Endothelial cell of umbilical vein (primary cell): ENCODE results near the gene ORC2. TPM values are rescaled to one million over a fixed set of nuclear protein-coding genes. Genes with fewer than 3 reads are reported as not detected.

ENCODE experiments used
- BruUV-seq: library from RNA; stranded (reverse); fragments of 400-500 nt; replicated peaks from 2 replicates; lab custom pipeline; 2021; lab: Mats Ljungman, UMichigan
- CTCF ChIA-PET: fragments of 300-600, 350-600 bp; sonication (Branson Sonifier 250); formaldehyde crosslinking; loops from one replicate; lab custom pipeline; 2021; ENCODE audit warnings: antibody characterized with exemption, inconsistent platforms; lab: Charles Lee
- POLR2A ChIA-PET: fragments of 300-600, 350-600 bp; sonication (Branson Sonifier 250); formaldehyde crosslinking; loops from one replicate; lab custom pipeline; 2021; ENCODE audit warnings: antibody characterized with exemption, inconsistent platforms; lab: Charles Lee
- DNase-seq: peaks from one replicate; pipeline ENCODE4 v3.0.0-alpha.2; 2011; ENCODE audit warnings: low read depth, low spot score
- FAIRE-seq: peaks from 2 replicates; lab custom pipeline; 2011; peaks lifted over from hg19 to GRCh38; lab: Jason Lieb, UNC
- H2AFZ ChIP-seq: 2 replicates; pipeline ENCODE4 v1.6.0; 2012; ENCODE audit warnings: low read depth, low read length, control low read depth, inconsistent platforms
- H3K27ac ChIP-seq: 2 replicates; pipeline ENCODE4 v1.5.1; 2011; ENCODE audit warnings: low read depth, mild to moderate bottlenecking, control low read depth, low read length, moderate library complexity; ENCODE audit not compliant: insufficient read depth
- H3K27me3 ChIP-seq, 2 experiments: 2 replicates each; pipeline versions ENCODE4 v1.6.0 to v1.6.1; 2011; ENCODE audit warnings: low read length in 2 of 2, mixed read lengths in 1 of 2; ENCODE audit not compliant: control insufficient read depth in 2 of 2, insufficient read depth in 2 of 2
- H3K36me3 ChIP-seq, 2 experiments: 2 replicates in 1 of 2; 3 replicates in 1 of 2; pipeline ENCODE4 v1.5.1; 2011; ENCODE audit warnings: low read length in 2 of 2, mild to moderate bottlenecking in 1 of 2, moderate library complexity in 1 of 2; ENCODE audit not compliant: control insufficient read depth in 2 of 2, insufficient read depth in 2 of 2; ENCODE audit errors: extremely low read depth in 1 of 2
- H3K4me1 ChIP-seq: 3 replicates; pipeline ENCODE4 v1.5.1; 2011; ENCODE audit warnings: mild to moderate bottlenecking, low read length; ENCODE audit not compliant: control insufficient read depth, insufficient read depth; ENCODE audit errors: extremely low read depth
- H3K4me2 ChIP-seq: 2 replicates; pipeline ENCODE4 v1.6.1; 2011; ENCODE audit warnings: low read length, control low read depth, mixed read lengths; ENCODE audit not compliant: insufficient read depth
- H3K4me3 ChIP-seq, 3 experiments: fragments of 200-600 bp in 1 of 3; sonication (generic), shearing (Covaris generic) in 1 of 3; replicated peaks in 1 of 3; 2 replicates each; pipeline ENCODE4 v1.5.1; 2011 to 2016; ENCODE audit warnings: control low read depth in 3 of 3, low read length in 3 of 3, mild to moderate bottlenecking in 2 of 3, inconsistent platforms in 1 of 3, low read depth in 1 of 3, moderate library complexity in 1 of 3; ENCODE audit not compliant: insufficient read depth in 1 of 3
- H3K79me2 ChIP-seq: 2 replicates; pipeline ENCODE4 v1.6.0; 2012; ENCODE audit warnings: low read length, inconsistent platforms; ENCODE audit not compliant: control insufficient read depth, insufficient read depth
- H3K9ac ChIP-seq: replicated peaks from 2 replicates; pipeline ENCODE3; 2011; ENCODE audit warnings: low read length, control low read depth; ENCODE audit not compliant: insufficient read depth; ENCODE audit errors: extremely low read depth
- H3K9me1 ChIP-seq: replicated peaks from 3 replicates; pipeline ENCODE4 v1.6.0; 2011; ENCODE audit warnings: mild to moderate bottlenecking, low read length; ENCODE audit not compliant: control insufficient read depth, insufficient read depth; ENCODE audit errors: extremely low read depth
- H3K9me3 ChIP-seq: replicated peaks from 2 replicates; pipeline ENCODE4 v1.5.1; 2012; ENCODE audit warnings: low read length, inconsistent platforms; ENCODE audit not compliant: control insufficient read depth, insufficient read depth
- H4K20me1 ChIP-seq: replicated peaks from 2 replicates; pipeline ENCODE3; 2011; ENCODE audit warnings: mild to moderate bottlenecking, low read length; ENCODE audit not compliant: control insufficient read depth, insufficient read depth; ENCODE audit errors: extremely low read depth
- EZH2 ChIP-seq: IDR thresholded peaks from 2 replicates; pipeline ENCODE4 v1.6.1; 2012; ENCODE audit warnings: borderline replicate concordance, low read depth, mild to moderate bottlenecking, moderate library complexity, low read length, inconsistent platforms; ENCODE audit not compliant: severe bottlenecking
- FOS ChIP-seq: IDR thresholded peaks from 2 replicates; pipeline ENCODE4 v1.6.1; 2011; ENCODE audit warnings: mild to moderate bottlenecking, low read length, moderate library complexity, borderline replicate concordance; ENCODE audit not compliant: insufficient read depth
- GATA2 ChIP-seq: IDR thresholded peaks from 2 replicates; pipeline ENCODE4 v1.7.0; 2011; ENCODE audit warnings: low read depth, mild to moderate bottlenecking, moderate library complexity, mixed read lengths, low read length; ENCODE audit not compliant: insufficient read length, insufficient read depth
- JUN ChIP-seq: IDR thresholded peaks from 2 replicates; pipeline ENCODE4 v1.6.1; 2011; ENCODE audit warnings: borderline replicate concordance, low read depth; ENCODE audit not compliant: insufficient read length, insufficient read depth
- MYC ChIP-seq: IDR thresholded peaks from one replicate; pipeline ENCODE4 v1.6.1; 2011; ENCODE audit warnings: mild to moderate bottlenecking, low read depth, low read length
- POLR2A ChIP-seq: IDR thresholded peaks from 2 replicates; pipeline ENCODE4 v1.6.1; 2012; ENCODE audit warnings: low read depth, mild to moderate bottlenecking, control low read depth, low read length
- POLR2AphosphoS5 ChIP-seq: IDR thresholded peaks from 2 replicates; pipeline ENCODE4 v1.6.1; 2012; ENCODE audit warnings: low read depth, mild to moderate bottlenecking, control low read depth, low read length, moderate library complexity; ENCODE audit not compliant: insufficient read depth
- dilution Hi-C: fragments of 300-500 bp; cut with MboI; formaldehyde crosslinking; loops from one replicate; pipeline ENCODE4 v1.15.0; 2019; ENCODE audit warnings: low sequenced_read_pairs; ENCODE audit not compliant: extremely low pct_ligation_motif_present
- intact Hi-C: fragments of 100-400 bp; cut with micrococcal nuclease; formaldehyde crosslinking; loops from one replicate; pipeline ENCODE4 v1.10.0; 2022
- polyA plus RNA-seq, 4 experiments: library from polyadenylated mRNA; depleted of rRNA in 3 of 4; stranded (reverse) in 3 of 4; unstranded in 1 of 4; fragments of >200 nt; gene quantifications; 2 replicates each; pipeline versions ENCODE4 v1.2.1 to v1.2.3, GENCODE V29; 2011 to 2012; ENCODE audit warnings: missing spikeins in 1 of 4
- total RNA-seq: library from RNA; stranded (reverse); gene quantifications from 2 replicates; pipeline ENCODE4 v1.2.3, GENCODE V29; 2021
- TF ChIP-seq, protein P1 (sequence below), 2 donors: IDR thresholded peaks; 1 replicate in 1 of 2; 2 replicates in 1 of 2; pipeline ENCODE4 v1.5.1; 2011; ENCODE audit warnings: low read length in 2 of 2, mild to moderate bottlenecking in 2 of 2, moderate library complexity in 2 of 2, control low read depth in 1 of 2, inconsistent platforms in 1 of 2, low read depth in 1 of 2; ENCODE audit not compliant: insufficient read depth in 1 of 2; ENCODE audit errors: extremely low read depth in 1 of 2
- TF ChIP-seq, protein P2 (sequence below): IDR thresholded peaks from 2 replicates; pipeline ENCODE4 v1.6.1; 2011; ENCODE audit not compliant: insufficient read depth, insufficient read length

Gene ORC2
- total and polyA plus RNA-seq, 2 donors (not counting 3 experiments of a cell fraction or from before 2014, with no cell fraction given): 4.2 to 45.4 TPM

DNA sequence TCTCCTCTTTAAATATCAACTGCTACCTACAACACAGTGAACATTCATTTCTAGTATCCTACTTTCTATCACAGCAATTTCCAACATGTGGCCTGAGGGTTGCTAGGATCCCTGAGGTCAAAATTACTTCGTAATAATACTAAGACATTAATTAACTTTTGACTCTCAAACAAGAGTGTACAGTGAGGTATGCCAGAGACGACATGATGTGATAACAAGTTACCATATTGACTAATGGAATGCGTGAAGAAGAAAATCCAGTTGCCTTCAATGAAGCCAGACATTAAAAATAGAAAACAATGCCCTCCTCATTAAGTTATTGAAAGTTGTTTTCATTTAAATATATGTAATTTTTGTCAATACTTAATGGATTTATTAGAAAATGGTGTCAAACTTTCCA, 13.1 kb downstream of the ORC2 start:
- Histone ChIP-seq H3K27me3 (no peaks in the 10 kb centered on the region), H3K79me2 (no peaks in the 10 kb centered on the region), H3K9ac (no peak overlapping the region), H3K36me3 (peaks cover 2 to 19% of the 10 kb centered on the region in 2 experiments), H3K4me1 (peaks cover 3% of the 10 kb centered on the region), H2AFZ (no peak overlapping the region), H3K27ac (no peak overlapping the region), H3K4me3 (no peak overlapping the region), H3K9me1 (no peaks in the 10 kb centered on the region), H3K9me3 (no peaks in the 10 kb centered on the region), H3K4me2 (no peak overlapping the region), H4K20me1 (no peaks in the 10 kb centered on the region)
- BruUV-seq: no TSS peak
- dilution Hi-C loops (no loop called here), intact Hi-C loops (no loop called here)
- TF ChIP-seq, protein P1, sequence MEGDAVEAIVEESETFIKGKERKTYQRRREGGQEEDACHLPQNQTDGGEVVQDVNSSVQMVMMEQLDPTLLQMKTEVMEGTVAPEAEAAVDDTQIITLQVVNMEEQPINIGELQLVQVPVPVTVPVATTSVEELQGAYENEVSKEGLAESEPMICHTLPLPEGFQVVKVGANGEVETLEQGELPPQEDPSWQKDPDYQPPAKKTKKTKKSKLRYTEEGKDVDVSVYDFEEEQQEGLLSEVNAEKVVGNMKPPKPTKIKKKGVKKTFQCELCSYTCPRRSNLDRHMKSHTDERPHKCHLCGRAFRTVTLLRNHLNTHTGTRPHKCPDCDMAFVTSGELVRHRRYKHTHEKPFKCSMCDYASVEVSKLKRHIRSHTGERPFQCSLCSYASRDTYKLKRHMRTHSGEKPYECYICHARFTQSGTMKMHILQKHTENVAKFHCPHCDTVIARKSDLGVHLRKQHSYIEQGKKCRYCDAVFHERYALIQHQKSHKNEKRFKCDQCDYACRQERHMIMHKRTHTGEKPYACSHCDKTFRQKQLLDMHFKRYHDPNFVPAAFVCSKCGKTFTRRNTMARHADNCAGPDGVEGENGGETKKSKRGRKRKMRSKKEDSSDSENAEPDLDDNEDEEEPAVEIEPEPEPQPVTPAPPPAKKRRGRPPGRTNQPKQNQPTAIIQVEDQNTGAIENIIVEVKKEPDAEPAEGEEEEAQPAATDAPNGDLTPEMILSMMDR (IDR thresholded peaks at IDR 0.05; ENCODE audit: extremely low read depth in 1 of 2, insufficient read depth in 1 of 2, low read depth in 1 of 2, low read length in 2 of 2): no peak
- TF ChIP-seq MYC: no peak
- TF ChIP-seq, protein P2, sequence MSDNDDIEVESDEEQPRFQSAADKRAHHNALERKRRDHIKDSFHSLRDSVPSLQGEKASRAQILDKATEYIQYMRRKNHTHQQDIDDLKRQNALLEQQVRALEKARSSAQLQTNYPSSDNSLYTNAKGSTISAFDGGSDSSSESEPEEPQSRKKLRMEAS: no peak
- TF ChIP-seq JUN: no peak
- TF ChIP-seq GATA2: no peak
- TF ChIP-seq POLR2AphosphoS5: no peak
- no peak for TF ChIP-seq POLR2A
- no peak for TF ChIP-seq FOS
- no peak for TF ChIP-seq EZH2
- ChIA-PET CTCF (interaction anchor here (1.2 kb wide), 1 partner anchor 119 kb away, joined by 4 read pairs; no protein-coding TSS in a partner anchor), POLR2A (no interaction called here)
- FAIRE-seq (no peak), DNase-seq (no peak)
